Endothelial cell of umbilical vein (primary cell): ENCODE measurements around the gene KAT8. TPM values are rescaled to one million over a fixed set of nuclear protein-coding genes. Genes with fewer than 3 reads are reported as not detected.

Experiments
- BruUV-seq: library from RNA; stranded (reverse); fragments of 400-500 nt; replicated peaks from 2 replicates; lab custom pipeline; 2021; lab: Mats Ljungman, UMichigan
- CTCF ChIA-PET: fragments of 300-600, 350-600 bp; sonication (Branson Sonifier 250); formaldehyde crosslinking; loops from one replicate; lab custom pipeline; 2021; ENCODE audit warnings: antibody characterized with exemption, inconsistent platforms; lab: Charles Lee
- POLR2A ChIA-PET: fragments of 300-600, 350-600 bp; sonication (Branson Sonifier 250); formaldehyde crosslinking; loops from one replicate; lab custom pipeline; 2021; ENCODE audit warnings: antibody characterized with exemption, inconsistent platforms; lab: Charles Lee
- DNase-seq: peaks from one replicate; pipeline ENCODE4 v3.0.0-alpha.2; 2011; ENCODE audit warnings: low read depth, low spot score
- FAIRE-seq: peaks from 2 replicates; lab custom pipeline; 2011; peaks lifted over from hg19 to GRCh38; lab: Jason Lieb, UNC
- H2AFZ ChIP-seq: 2 replicates; pipeline ENCODE4 v1.6.0; 2012; ENCODE audit warnings: low read depth, low read length, control low read depth, inconsistent platforms
- H3K27ac ChIP-seq: 2 replicates; pipeline ENCODE4 v1.5.1; 2011; ENCODE audit warnings: low read depth, mild to moderate bottlenecking, control low read depth, low read length, moderate library complexity; ENCODE audit not compliant: insufficient read depth
- H3K27me3 ChIP-seq, 2 experiments: 2 replicates each; pipeline versions ENCODE4 v1.6.0 to v1.6.1; 2011; ENCODE audit warnings: low read length in 2 of 2, mixed read lengths in 1 of 2; ENCODE audit not compliant: control insufficient read depth in 2 of 2, insufficient read depth in 2 of 2
- H3K36me3 ChIP-seq, 2 experiments: 2 replicates in 1 of 2; 3 replicates in 1 of 2; pipeline ENCODE4 v1.5.1; 2011; ENCODE audit warnings: low read length in 2 of 2, mild to moderate bottlenecking in 1 of 2, moderate library complexity in 1 of 2; ENCODE audit not compliant: control insufficient read depth in 2 of 2, insufficient read depth in 2 of 2; ENCODE audit errors: extremely low read depth in 1 of 2
- H3K4me1 ChIP-seq: 3 replicates; pipeline ENCODE4 v1.5.1; 2011; ENCODE audit warnings: mild to moderate bottlenecking, low read length; ENCODE audit not compliant: control insufficient read depth, insufficient read depth; ENCODE audit errors: extremely low read depth
- H3K4me2 ChIP-seq: 2 replicates; pipeline ENCODE4 v1.6.1; 2011; ENCODE audit warnings: low read length, control low read depth, mixed read lengths; ENCODE audit not compliant: insufficient read depth
- H3K4me3 ChIP-seq, 3 experiments: fragments of 200-600 bp in 1 of 3; sonication (generic), shearing (Covaris generic) in 1 of 3; replicated peaks in 1 of 3; 2 replicates each; pipeline ENCODE4 v1.5.1; 2011 to 2016; ENCODE audit warnings: control low read depth in 3 of 3, low read length in 3 of 3, mild to moderate bottlenecking in 2 of 3, inconsistent platforms in 1 of 3, low read depth in 1 of 3, moderate library complexity in 1 of 3; ENCODE audit not compliant: insufficient read depth in 1 of 3
- H3K79me2 ChIP-seq: 2 replicates; pipeline ENCODE4 v1.6.0; 2012; ENCODE audit warnings: low read length, inconsistent platforms; ENCODE audit not compliant: control insufficient read depth, insufficient read depth
- H3K9ac ChIP-seq: replicated peaks from 2 replicates; pipeline ENCODE3; 2011; ENCODE audit warnings: low read length, control low read depth; ENCODE audit not compliant: insufficient read depth; ENCODE audit errors: extremely low read depth
- H3K9me1 ChIP-seq: replicated peaks from 3 replicates; pipeline ENCODE4 v1.6.0; 2011; ENCODE audit warnings: mild to moderate bottlenecking, low read length; ENCODE audit not compliant: control insufficient read depth, insufficient read depth; ENCODE audit errors: extremely low read depth
- H3K9me3 ChIP-seq: replicated peaks from 2 replicates; pipeline ENCODE4 v1.5.1; 2012; ENCODE audit warnings: low read length, inconsistent platforms; ENCODE audit not compliant: control insufficient read depth, insufficient read depth
- H4K20me1 ChIP-seq: replicated peaks from 2 replicates; pipeline ENCODE3; 2011; ENCODE audit warnings: mild to moderate bottlenecking, low read length; ENCODE audit not compliant: control insufficient read depth, insufficient read depth; ENCODE audit errors: extremely low read depth
- EZH2 ChIP-seq: IDR thresholded peaks from 2 replicates; pipeline ENCODE4 v1.6.1; 2012; ENCODE audit warnings: borderline replicate concordance, low read depth, mild to moderate bottlenecking, moderate library complexity, low read length, inconsistent platforms; ENCODE audit not compliant: severe bottlenecking
- GATA2 ChIP-seq: IDR thresholded peaks from 2 replicates; pipeline ENCODE4 v1.7.0; 2011; ENCODE audit warnings: low read depth, mild to moderate bottlenecking, moderate library complexity, mixed read lengths, low read length; ENCODE audit not compliant: insufficient read length, insufficient read depth
- JUN ChIP-seq: IDR thresholded peaks from 2 replicates; pipeline ENCODE4 v1.6.1; 2011; ENCODE audit warnings: borderline replicate concordance, low read depth; ENCODE audit not compliant: insufficient read length, insufficient read depth
- MYC ChIP-seq: IDR thresholded peaks from one replicate; pipeline ENCODE4 v1.6.1; 2011; ENCODE audit warnings: mild to moderate bottlenecking, low read depth, low read length
- POLR2A ChIP-seq: IDR thresholded peaks from 2 replicates; pipeline ENCODE4 v1.6.1; 2012; ENCODE audit warnings: low read depth, mild to moderate bottlenecking, control low read depth, low read length
- POLR2AphosphoS5 ChIP-seq: IDR thresholded peaks from 2 replicates; pipeline ENCODE4 v1.6.1; 2012; ENCODE audit warnings: low read depth, mild to moderate bottlenecking, control low read depth, low read length, moderate library complexity; ENCODE audit not compliant: insufficient read depth
- dilution Hi-C: fragments of 300-500 bp; cut with MboI; formaldehyde crosslinking; loops from one replicate; pipeline ENCODE4 v1.15.0; 2019; ENCODE audit warnings: low sequenced_read_pairs; ENCODE audit not compliant: extremely low pct_ligation_motif_present
- intact Hi-C: fragments of 100-400 bp; cut with micrococcal nuclease; formaldehyde crosslinking; loops from one replicate; pipeline ENCODE4 v1.10.0; 2022
- polyA plus RNA-seq, 4 experiments: library from polyadenylated mRNA; depleted of rRNA in 3 of 4; stranded (reverse) in 3 of 4; unstranded in 1 of 4; fragments of >200 nt; gene quantifications; 2 replicates each; pipeline versions ENCODE4 v1.2.1 to v1.2.3, GENCODE V29; 2011 to 2012; ENCODE audit warnings: missing spikeins in 1 of 4
- total RNA-seq: library from RNA; stranded (reverse); gene quantifications from 2 replicates; pipeline ENCODE4 v1.2.3, GENCODE V29; 2021
- TF ChIP-seq, protein P1 (sequence below), 2 donors: IDR thresholded peaks; 1 replicate in 1 of 2; 2 replicates in 1 of 2; pipeline ENCODE4 v1.5.1; 2011; ENCODE audit warnings: low read length in 2 of 2, mild to moderate bottlenecking in 2 of 2, moderate library complexity in 2 of 2, control low read depth in 1 of 2, inconsistent platforms in 1 of 2, low read depth in 1 of 2; ENCODE audit not compliant: insufficient read depth in 1 of 2; ENCODE audit errors: extremely low read depth in 1 of 2
- TF ChIP-seq, protein P2 (sequence below): IDR thresholded peaks from 2 replicates; pipeline ENCODE4 v1.6.1; 2011; ENCODE audit not compliant: insufficient read depth, insufficient read length

Gene KAT8
- total and polyA plus RNA-seq, 2 donors (not counting 3 experiments of a cell fraction or from before 2014, with no cell fraction given): 30.7 to 42.8 TPM

DNA sequence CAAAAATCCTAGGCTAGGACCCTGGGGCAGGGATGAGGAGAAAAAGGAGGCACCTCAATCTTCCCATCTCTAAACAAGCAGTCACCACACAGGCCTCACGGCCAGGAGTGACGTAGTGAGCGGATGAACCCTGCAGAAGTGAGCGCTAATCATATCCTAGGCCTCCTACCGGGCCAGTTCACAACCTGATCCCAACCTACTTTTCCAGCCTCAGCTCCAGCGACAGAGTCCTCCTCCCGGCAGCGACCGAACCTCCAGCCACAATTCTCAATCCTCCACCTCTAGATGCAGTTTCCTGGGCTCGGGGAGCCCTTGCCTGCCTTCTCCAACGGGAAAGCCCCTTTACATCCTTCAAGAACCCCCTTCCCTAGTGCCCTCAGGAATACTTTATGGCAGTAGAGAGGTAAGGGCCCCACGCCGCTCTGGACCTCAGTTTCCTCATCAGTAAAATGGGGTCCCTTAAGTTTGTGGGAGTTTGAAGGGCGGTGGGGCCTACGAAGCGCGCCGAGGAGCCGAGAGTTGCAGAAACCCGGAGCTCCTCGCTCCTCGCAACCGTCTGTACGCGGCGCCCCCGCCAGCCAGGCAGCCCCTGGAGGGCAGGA, 44.8 kb upstream of the KAT8 start:
- peak overlapping the region; percentile 68 to 87 (median 87) for H3K4me3 ChIP-seq
- H3K79me2 ChIP-seq: peaks cover 52% of the 10 kb centered on the region
- H3K4me2 ChIP-seq: peak overlapping the region; percentile 93
- CTCF ChIA-PET: interaction anchor here (0.7 to 2.3 kb wide), 4 partner anchors 87 to 797 kb away, joined by 3 to 22 read pairs (median 4); partner anchors contain the start of gene HSD3B7
- peaks cover 14% of the 10 kb centered on the region for H3K4me1 ChIP-seq
- H3K9me3 ChIP-seq: no peaks in the 10 kb centered on the region
- intact Hi-C loops (loop anchor here (2.0 to 10.0 kb wide), 2 partner anchors 14 to 792 kb away; no protein-coding TSS in a partner anchor), dilution Hi-C loops (no loop called here)
- no peaks in the 10 kb centered on the region for H3K27me3 ChIP-seq
- no peaks in the 10 kb centered on the region for H3K9me1 ChIP-seq
- H3K27ac ChIP-seq: peak overlapping the region; percentile 86
- H3K9ac ChIP-seq: peak overlapping the region; percentile 97
- TSS peak; percentile 41 for BruUV-seq
- TF ChIP-seq MYC: no peak
- TF ChIP-seq JUN: no peak
- TF ChIP-seq, protein P1, sequence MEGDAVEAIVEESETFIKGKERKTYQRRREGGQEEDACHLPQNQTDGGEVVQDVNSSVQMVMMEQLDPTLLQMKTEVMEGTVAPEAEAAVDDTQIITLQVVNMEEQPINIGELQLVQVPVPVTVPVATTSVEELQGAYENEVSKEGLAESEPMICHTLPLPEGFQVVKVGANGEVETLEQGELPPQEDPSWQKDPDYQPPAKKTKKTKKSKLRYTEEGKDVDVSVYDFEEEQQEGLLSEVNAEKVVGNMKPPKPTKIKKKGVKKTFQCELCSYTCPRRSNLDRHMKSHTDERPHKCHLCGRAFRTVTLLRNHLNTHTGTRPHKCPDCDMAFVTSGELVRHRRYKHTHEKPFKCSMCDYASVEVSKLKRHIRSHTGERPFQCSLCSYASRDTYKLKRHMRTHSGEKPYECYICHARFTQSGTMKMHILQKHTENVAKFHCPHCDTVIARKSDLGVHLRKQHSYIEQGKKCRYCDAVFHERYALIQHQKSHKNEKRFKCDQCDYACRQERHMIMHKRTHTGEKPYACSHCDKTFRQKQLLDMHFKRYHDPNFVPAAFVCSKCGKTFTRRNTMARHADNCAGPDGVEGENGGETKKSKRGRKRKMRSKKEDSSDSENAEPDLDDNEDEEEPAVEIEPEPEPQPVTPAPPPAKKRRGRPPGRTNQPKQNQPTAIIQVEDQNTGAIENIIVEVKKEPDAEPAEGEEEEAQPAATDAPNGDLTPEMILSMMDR (IDR thresholded peaks at IDR 0.05; ENCODE audit: extremely low read depth in 1 of 2, insufficient read depth in 1 of 2, low read depth in 1 of 2, low read length in 2 of 2): no peak
- TF ChIP-seq POLR2AphosphoS5: no peak
- TF ChIP-seq GATA2: no peak
- TF ChIP-seq EZH2: no peak
- TF ChIP-seq POLR2A: no peak
- TF ChIP-seq, protein P2, sequence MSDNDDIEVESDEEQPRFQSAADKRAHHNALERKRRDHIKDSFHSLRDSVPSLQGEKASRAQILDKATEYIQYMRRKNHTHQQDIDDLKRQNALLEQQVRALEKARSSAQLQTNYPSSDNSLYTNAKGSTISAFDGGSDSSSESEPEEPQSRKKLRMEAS: no peak
- H3K36me3 ChIP-seq: peaks cover 0 to 9% of the 10 kb centered on the region in 2 experiments
- H2AFZ ChIP-seq: peak overlapping the region; percentile 70
- POLR2A ChIA-PET: interaction anchor here (1.8 kb wide), 1 partner anchor 69 kb away, joined by 5 read pairs; no protein-coding TSS in a partner anchor
- peak; percentile 40 for DNase-seq
- H4K20me1 ChIP-seq: no peaks in the 10 kb centered on the region
- peak; percentile 81 for FAIRE-seq
